HG03342 (cell line): Measurements from ENCODE around the gene SAE1.
"Not testable (repeated sequence)": the region's sequence is repeated elsewhere in the genome, so short reads cannot be mapped to it uniquely, and the experiment has no call there.

Source experiments
- ATAC-seq: cut with Tn5 transposase; IDR thresholded peaks from one replicate; pipeline ENCODE4 v1.9.1; 2021; ENCODE audit warnings: mild to moderate bottlenecking, moderate library complexity; ENCODE audit not compliant: unreplicated experiment

SAE1 gene

DNA sequence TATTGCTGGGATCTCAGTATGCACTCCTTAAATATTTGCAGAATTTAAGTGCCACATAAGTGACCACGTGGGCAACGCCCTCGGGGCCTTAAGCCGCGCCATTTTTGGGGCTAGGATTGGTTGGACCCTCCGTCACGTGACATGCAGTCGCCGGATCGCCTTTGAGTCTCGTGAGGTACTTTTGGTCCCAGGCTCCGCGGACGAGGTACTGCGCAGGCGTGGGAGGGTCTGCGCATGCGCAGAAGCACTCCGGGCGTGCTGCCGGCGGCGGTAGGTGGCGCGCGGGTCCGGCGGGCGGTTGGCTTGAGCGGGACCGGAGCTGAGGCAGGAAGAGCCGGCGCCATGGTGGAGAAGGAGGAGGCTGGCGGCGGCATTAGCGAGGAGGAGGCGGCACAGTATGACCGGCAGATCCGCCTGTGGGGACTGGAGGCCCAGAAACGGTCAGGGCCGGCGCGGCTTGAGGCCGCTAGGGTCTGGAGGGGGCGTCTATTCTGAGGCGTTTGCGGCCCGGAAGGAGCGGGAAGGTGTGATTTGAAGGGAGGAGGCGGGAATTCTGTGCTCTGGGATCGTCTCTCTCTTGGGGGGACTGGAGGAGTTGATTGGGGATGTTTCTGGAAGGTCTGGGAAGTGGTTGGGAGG is at the start of gene SAE1:
SAE1 (plus strand) TSS at position 247 of the 639 bp plus-strand sequence; CDS start at position 343, 96 bp downstream.
- ATAC-seq = peak; percentile 83

DNA sequence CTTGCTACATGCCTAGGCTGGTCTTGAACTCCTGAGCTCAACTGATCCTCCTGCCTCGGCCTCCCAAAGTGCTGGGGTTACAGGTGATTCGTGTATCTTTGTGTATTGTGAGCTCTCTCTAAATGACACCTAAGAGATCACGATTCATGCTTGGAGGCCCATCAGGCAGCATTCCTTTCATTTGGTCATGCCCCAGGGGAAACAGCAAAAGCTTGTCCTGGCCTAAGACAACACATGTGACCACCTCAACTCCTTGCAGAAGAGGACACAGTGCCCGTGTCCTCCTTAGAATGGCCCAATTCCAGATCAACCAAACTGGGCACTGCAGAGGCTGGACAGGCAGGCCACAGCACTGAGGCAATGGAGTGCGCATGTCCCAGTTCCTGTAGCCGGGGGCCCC is 49.5 kb upstream of the SAE1 start:
- no peak for ATAC-seq

DNA sequence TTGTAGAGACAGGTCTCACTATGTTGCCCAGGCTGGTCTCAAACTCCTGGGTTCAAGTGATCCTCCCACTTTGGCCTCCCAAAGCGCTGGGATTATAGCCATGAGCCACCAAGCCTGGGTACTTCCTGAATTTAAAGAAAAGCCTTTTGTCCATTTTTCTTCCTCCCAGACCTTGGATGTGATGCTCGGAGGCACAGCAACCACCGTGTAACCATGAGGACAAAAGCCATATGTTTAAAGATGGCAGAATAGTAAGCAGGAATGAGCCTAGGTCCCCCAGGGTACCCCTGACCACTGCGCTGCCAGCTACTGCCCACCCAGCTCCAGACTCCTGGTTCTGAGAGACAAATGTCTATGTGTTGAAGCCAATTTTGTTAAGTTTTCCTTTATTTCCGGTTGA is 48.1 kb upstream of the SAE1 start:
- no peak for ATAC-seq

DNA sequence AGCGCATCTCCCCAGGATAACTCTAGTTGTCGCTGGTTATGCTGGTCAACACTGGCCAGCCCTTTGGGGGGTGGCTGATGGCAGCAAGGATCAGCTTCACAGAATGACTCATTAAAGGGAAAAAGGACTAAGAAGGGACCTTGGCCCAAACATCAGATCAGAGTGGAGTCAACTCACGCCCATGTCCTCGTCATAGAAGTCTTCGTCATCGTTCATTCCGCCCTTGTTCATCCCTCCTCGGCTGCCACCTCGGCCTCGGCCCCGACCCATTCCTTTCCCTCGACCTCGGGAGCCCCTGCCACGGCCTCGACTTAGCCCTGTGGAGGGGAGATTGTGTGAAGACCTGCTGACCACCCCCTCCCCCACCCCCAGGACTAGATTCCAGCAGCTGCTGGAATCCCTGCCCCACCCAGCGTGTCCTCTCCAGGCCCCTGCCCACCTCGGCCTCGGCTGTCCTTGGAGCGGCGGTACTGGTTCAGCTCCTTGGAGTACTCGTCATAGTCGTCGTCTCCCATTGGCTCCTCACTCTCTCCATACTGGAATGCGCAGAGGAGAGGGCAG is 45.7 kb upstream of the SAE1 start:
- ATAC-seq = no peak

DNA sequence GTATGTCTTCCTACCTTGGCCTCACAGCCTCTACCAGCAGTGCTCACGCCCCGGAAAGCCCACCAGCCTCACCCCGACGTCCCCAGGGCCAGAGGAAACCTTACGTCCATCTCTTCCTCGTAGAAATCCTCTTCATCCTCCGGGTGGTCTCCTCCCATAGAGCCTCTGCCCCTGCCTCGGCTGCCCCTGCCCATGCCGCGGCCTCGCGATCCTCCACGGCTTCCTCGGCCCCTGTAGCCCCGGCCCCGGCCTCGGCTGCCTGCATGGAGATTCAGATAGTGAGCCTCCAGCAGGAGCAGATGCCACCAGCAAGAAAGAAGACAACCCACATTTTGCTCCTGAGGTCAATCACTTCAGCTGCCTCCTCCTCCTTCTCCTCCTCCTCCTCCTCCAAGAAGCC is 44.4 kb upstream of the SAE1 start:
- ATAC-seq = no peak

DNA sequence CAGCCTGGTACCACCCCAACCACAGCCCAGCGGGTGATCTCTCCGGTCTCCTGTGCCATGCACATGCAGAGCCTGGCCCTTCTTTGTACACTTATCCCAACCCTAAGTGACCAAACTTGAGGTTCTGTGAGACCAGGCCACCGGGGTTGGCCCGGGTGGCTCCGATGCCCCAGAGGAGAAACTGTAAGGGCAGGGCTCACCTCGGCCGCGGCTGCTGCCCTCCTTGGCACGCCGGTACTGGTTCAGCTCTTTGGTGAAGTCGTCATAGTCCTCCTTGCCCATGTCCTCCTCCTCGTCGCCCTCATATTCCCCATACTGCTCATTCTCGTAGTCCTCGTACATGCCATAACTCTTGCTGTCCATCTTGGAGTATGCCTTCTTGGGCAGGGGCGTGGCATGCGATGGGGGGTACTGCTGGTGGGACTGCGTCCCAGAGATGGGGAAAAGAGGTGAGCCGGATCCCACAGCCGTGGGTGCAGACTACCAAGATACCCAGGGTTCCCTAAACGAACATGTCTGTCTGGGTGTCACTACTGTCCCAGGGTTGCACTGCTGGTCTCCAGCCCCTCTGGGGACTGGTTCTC is 40.8 kb upstream of the SAE1 start:
- ATAC-seq = no peak

DNA sequence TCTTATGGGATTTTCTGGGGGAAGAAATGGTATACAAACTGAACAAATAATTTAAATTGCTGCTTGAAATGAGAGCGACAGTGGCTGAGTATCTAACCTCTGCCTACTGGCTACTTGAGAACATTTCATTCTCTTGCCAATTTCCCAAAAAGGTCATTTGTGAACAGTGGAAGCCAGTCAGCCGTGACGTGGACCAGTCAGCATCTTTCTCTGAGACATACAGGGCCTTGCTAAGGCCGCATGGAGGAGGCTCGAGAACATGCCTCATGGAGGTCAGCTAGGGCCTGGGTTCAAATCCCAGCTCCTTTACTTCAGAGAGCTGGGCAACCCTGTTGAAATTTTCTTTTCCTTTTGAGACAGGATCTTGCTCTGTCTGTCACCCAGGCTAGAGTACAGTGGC is 37.4 kb upstream of the SAE1 start:
- ATAC-seq = no peak

DNA sequence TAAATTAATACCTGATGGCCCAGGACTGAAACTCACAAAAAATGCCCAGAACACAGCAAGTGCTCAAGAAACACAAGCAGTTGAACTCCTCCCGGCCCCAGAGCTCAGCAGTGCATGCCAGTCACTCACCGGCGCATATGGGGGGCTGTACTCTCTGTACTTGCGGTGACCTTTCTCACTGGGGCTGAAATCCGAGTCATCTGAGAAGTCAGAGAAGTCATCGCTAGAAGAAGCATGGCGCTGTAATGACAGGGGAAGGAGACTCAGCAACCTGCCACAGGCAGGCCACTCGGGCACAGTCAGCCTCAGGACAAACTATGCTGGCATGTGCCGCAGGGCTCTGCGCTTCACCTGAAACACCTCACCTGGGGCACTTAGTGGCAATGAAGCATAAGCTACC is 36.8 kb upstream of the SAE1 start:
- no peak for ATAC-seq

DNA sequence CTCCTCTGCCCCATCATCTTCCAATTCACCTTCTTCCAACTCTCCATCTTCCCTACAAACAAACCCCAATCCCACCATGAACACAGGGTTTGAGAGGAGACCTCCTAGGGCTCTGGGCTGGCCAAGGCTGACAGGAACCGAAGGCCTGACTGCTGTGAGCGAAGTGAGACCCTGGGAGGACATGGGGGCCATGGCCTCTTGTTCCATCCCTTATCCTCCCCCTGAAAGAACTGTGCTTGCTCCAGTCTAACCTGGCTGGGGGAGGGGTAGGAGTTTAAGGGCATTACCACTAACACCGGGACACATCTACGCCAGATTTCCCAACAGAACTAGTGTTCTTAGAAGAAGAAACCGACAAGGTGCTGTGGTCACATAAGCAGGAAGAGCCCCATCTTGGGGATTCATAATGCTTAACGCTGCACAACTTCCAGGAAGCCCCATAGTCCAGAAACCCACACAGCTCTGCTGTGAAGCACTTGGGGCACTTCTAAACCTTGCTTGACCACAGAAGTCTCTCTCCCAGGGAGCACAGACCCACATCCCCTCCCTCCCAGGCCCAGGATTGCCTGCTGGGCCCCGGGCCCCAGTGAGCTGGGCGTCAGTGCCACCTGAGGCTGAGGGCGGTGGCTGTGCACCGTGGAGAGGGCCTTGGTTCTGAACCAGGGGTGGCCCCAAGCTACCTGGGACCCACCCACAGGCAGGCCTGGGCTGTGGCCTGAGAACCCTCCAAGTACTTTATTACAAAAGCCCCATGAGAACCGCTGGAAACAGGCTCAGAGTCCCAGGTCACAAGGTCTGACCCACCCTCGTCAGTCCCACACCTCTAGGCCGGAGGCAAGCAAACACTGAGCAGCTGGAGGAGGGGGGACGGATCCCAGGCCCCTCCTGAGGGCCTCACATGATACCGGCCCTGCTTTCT is 35.8 kb upstream of the SAE1 start:
- ATAC-seq = no peak

DNA sequence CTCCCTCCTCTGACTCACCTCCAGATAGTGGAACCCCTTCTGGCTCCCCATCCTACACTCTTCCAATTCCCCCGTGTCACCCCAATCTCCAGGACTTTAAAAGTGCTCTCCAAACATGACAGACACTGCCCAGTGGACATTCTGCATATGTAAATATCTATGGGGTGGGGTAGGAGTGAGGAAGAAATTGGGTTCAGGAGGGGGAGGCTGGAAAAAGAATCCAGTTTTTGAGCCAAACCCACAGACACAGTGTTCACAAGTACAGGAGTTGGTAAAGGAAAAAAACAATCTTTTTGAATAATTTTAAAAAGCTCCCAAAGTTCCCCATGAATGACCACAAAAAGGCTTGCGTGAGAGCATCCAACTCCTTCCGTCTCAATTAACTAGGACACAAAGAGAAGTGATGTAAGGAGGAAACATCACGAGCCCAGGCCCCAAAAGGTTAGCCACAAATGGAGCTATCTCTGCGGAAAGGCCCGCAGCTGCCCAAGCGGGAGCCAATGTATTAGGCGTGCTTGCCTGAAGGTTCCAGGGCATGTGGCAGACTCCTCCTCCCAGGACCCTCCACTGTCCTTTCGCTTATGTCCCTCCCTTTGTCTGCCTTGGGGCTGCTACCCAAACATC is 35.0 kb upstream of the SAE1 start:
- ATAC-seq = no peak

DNA sequence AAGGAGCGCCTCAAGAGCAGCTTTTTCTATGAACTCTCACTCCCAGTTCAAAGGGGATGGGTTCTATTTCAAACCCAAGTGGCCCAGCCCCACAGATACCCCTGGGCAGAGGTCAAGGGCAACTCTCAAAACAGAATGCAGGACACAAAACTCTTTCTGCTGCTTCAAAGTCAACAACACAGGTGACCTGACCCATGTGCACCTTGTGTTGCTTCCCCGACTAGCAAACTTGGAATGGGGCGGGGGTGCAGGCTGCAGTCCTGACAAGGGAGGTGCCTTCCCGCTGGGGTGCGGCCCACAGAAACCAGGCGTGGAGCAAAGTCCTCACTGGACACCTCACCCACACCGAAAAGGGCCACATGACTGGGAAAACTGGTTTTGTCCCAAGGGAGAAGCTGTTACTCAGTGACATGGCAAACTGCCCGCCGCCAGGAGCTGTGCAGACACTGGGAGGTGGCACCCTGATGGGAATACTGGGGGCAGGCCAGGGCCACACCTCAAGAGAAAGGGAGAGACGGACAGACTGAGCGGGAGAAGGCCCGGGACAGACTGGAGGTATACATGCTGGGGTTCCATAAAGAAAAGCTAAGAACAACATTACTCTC is 34.4 kb upstream of the SAE1 start:
- ATAC-seq = no peak

DNA sequence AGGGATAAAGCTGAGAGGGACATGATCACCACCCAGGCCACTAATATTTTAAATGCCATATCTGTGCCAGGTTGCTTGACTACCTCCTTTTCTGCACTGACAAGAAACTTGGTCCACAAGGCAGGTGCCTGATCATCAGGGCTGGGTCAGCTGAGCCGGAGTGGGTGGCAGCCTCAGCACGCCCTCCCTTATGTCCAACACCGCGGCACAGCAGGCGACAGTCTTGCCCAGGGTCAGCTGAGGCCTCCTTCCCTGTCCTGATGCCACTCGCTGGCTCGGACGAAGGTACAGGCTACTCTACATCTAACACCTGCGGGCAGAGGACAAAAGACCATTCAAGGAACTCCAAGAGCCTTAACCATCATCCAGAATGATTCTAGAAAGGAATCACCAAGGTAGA is 33.9 kb upstream of the SAE1 start:
- no peak for ATAC-seq

DNA sequence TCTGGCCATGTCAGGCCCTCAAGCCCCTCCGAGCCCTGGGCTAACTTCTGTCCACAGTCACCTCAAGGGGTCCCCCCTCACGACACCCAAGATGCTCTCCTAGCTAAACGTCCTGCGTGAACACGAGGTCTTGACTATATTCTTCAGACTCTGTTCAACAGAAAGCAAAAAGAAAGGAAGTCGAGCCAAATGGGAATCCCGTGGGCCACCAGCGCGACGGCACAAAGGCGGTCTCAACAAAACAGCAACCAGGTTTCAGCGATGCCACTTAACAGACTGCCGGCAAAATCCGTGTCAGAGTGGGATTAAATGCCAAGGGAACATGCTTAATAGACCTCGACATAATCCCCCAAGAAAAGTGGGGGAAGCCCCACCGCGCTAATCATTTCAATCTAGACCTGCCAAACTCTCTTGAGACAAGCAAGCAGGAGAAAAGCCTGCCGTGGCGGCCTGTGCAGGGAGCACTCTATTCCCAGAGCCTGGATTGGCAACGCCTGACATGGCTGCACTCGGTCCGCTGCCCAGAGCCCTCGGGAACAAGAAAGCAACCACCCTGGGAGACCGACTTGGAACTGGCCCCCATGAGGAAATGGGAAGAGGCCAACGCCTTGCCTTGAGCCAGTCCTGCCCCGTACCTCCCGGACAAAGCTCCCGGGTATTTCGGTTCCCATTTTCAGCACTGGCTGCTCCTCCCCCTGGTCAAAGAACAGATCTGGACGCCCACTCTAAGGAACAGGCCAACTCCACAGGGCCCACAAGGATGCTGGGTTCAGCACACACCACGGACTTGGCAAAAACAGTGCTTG is 33.0 kb upstream of the SAE1 start:
- no peak for ATAC-seq

DNA sequence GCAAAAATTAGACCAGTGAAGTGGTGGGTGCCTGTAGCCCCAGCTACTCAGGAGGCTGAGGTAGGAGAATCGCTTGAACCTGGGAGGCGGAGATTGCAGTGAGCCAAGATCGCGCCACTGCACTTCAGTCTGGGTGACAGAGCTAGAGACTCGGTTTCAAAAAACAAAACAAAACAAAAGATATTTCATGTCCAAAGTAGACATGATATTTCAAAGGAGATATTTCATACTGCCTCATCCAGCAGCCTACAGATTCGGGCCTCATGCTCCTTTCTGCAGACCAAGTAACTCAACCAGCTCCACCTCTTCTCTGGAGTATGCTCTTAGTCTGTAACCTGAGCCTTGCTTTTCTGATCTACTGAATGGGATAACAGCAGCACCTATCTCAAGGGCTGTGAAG is 32.0 kb upstream of the SAE1 start:
- ATAC-seq = no peak

DNA sequence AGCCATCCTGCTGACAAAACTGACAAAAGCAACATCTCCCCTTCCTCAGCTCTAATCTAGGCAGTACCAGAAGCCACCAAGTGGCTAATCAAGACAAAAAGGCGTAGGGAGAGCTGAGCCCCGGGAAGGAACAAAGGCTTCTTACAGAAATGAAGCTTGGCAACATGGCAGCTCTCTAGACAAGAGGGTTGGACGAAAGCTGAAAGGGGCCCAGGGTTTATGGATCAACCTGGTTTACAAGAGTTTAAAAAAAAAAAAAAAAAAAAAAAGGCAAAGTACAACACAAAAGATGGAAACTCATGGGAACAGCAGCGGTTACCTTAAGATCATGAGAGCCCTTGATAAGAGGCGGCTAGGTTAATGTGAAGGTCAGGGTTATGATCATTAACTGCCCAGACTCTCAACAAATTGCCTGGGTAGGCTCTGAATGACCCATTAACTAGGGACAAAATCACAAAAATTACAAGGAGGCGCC is 31.0 kb upstream of the SAE1 start:
- no peak for ATAC-seq

DNA sequence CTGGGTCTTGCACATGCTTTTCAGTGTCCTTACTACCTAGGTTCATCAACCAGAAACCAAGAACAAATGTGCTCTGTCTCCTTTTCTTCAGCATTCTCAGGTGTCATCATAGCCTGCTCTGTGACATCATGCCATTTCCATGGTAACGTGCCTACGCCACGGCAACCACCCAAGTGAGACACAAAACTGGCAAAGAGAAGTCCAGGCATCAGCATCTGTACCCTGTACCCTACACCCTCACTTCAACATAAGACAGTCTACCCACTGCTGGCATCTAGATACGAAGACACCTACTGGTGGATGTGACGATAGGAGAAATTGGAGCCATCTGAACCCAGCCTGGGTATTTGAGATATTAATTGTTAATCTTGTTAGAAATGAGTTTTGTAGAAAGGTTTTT is 30.3 kb upstream of the SAE1 start:
- ATAC-seq = no peak

DNA sequence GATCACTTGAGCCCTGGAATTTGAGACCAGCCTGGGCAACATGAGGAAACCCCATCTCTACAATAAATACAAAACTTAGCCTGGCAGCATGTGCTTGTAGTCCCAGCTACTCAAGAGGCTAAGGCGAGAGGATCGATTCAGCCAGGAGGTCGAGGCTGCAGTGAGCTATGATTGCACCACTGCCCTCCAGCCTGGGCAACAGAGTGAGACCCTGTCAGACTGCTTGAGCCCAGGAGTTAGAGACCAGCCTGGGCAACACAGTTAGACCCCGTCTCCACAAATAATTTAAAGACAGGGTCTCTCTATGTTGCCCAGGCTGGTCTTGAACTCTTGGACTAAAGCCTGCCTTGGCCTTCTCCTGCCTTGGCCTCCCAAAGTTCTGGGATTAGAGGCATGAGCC is 29.5 kb upstream of the SAE1 start:
- ATAC-seq = not testable (repeated sequence)

DNA sequence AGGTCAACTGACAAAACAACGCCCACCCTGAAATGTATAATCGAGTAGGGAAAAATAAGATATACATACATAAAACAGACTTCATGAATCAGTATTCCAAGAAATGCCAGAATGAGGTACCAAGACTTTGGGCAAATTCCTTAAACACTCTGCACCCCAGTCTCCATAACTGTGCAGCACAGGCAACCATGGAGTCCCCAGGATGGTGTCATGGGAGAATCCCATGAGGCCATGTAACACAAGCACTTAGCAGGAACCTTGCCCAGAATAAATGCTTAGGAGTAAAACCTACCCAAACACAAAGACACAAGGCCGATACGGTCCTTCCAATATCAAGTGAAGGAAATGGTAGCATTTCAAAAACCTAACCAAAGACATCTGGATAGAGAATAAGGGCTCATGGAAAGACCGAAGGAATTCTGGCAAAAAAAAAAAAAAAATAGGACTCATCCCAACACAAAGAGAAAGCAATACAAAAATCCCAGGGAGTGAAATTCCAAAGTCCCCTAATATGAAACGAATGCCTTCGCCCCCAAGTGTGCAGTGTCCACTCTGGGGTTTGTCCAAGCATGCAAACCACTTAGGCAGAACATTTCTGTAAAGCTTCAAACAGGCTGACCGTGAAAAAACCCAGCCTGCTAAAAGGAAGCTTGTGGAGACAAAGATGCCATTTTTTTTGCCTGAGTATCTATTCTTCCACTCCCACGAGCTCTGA is 28.1 kb upstream of the SAE1 start:
- no peak for ATAC-seq

DNA sequence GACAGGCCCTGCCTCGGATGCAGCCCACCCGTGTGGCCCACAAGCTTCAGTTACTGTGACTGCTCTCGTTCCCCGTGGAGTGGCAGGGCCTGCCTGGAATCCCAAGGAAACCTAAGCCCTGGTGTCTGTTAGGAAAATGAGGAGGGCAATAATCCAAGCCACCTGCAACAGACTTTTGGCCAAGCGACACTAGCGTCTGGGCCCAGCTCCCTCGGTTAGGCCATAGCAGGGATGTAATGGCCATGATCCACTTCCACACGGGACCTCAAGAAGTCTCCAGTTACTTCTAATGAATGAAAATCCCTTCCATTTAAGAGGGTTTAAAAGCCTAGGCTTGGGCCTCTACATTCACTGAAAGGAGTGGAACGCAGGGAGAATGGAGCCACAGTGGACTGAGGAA is 26.0 kb upstream of the SAE1 start:
- no peak for ATAC-seq
